HG03095 (cell line): ENCODE data around the gene SYT9.

Experiments used
- ATAC-seq: cut with Tn5 transposase; IDR thresholded peaks from one replicate; pipeline ENCODE4 v1.9.1; 2021; ENCODE audit warnings: moderate library complexity; ENCODE audit not compliant: unreplicated experiment

SYT9 gene

DNA sequence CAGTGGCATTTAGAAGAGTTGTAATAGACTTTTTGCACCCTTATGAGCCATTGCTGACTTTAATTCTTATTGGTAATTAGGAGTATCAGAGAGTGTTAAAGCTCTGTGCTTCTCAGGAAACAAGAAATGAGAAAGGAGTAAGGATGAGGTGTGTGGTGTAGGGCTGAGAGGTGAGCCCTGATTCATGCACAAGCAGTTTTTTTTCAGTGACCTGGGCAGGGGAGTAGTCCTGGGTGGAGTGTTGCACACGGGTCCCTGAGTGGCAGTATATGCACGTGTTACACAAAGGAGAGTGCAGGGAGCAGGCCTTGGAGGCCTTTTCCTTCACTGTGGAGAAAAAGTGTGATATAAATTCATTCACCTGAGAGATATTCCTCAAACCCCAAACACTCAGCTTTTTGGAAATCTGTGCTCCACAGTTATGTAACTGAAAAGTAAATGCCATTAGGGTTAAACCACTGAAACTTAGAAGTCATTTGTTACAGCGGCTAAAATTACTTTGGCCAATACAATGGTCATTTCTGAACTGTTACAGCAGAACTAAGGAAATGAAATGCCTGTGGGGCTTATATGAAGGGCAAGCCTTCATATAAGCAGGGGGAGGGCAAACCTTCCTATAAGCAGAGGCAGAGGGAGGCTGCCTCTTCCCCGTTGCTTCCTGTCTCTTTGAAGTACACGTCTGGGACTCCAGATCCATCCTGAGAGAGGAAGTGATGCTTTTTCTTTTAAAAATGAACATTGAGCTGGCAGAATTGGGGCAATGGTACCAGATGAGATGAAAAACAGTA lies 171.0 kb downstream of the SYT9 start:
- ATAC-seq = no peak

- no peak for ATAC-seq
Observed at GRCh38 chr11:7423946-7424345, 172.2 kb downstream of the SYT9 start.

- no peak for ATAC-seq
Observed at GRCh38 chr11:7427733-7428132, 176.0 kb downstream of the SYT9 start.

DNA sequence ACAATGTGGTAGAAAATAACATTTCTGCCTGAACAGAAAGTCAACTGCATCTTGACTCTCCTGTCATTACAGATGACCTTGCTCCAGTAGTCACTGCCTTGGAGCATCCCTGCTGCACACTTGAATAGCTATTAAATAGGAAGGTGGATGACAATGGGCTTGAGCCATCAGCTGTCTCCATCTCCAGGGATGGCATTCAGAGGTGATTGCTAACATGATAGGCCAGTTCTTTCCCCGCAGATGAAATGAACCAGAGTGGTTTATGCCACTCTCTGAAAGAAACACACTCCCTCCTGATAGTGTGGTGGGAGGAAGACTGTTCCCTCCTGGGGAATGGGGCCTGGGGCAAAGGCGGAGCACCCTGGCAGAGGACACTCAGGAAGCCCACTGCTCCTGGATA lies 176.5 kb downstream of the SYT9 start:
- no peak for ATAC-seq

DNA sequence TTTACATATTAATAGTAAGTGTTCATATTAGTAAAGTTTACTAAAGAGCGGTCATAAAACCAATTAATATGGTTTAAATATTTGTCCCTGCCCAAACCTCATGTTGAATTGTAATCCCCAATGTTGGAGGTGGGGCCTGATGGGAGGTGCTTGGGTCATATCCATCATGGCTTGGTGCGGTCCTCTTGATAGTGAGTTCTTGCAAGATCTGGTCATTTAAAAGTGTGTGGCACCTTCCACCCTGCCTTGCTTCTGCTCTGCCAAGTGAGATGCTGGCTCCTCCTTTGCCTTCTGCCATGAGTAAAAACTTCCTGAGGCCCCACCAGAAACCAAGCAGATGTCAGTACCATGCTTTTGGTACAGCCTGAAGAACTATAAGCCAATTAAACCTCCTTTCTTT lies 178.8 kb downstream of the SYT9 start:
- ATAC-seq = no peak

DNA sequence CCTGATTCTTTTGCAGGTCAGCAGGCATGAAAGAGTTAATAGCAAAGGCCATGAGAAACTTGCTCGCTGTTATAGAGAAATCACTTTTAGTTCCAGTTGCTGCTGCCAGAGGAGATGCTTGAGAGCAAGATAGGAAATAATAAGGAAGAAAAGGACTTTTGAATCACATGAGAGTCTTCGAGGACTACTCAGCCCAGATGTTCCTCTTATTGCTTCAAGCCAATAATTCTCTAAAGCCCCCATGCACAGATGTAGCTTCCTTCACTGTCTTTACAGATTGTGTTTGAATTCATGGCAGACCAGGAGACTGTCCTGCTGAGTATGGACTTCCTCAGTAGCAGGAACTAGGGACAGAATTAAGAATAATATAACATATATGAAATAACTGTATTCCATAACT lies 183.5 kb downstream of the SYT9 start:
- no peak for ATAC-seq

- no peak for ATAC-seq
Observed at GRCh38 chr11:7436146-7436545, 184.4 kb downstream of the SYT9 start.

- peak; percentile 81 for ATAC-seq
Observed at GRCh38 chr11:7436657-7437056, 185.0 kb downstream of the SYT9 start.

- ATAC-seq = no peak
Observed at GRCh38 chr11:7437696-7438095, 186.0 kb downstream of the SYT9 start.

- no peak for ATAC-seq
Observed at GRCh38 chr11:7439746-7440320, 188.1 kb downstream of the SYT9 start.

DNA sequence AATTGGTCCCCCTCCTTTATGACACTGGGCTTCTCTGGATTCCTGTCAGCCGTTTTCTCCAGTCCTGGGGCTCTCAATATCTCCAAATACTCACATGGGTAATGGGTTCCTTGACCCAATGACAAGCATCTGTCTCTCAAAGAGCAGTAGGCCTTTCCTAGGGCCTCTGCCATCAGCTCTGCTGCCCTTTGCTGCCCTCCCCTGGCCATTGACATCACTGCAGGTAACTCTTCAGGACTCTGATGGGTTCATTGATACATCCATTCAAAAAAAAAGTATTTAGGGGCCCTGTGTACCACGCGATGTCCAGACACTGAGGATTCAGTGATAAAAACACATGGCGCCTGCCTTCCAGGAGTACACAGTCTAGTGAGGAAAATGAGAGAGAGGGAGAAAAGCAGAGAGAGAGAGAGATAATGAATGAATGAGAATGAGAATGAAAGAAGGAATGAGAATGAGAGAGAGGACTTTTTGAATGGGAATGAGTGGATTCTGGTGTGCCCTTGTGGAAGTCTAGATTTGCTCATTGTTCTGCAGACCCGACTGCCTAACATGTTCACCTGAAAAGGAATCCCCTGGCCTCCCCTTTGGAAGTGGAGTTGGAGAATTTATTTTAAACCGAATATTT lies 191.0 kb downstream of the SYT9 start:
- ATAC-seq = peak; percentile 79

DNA sequence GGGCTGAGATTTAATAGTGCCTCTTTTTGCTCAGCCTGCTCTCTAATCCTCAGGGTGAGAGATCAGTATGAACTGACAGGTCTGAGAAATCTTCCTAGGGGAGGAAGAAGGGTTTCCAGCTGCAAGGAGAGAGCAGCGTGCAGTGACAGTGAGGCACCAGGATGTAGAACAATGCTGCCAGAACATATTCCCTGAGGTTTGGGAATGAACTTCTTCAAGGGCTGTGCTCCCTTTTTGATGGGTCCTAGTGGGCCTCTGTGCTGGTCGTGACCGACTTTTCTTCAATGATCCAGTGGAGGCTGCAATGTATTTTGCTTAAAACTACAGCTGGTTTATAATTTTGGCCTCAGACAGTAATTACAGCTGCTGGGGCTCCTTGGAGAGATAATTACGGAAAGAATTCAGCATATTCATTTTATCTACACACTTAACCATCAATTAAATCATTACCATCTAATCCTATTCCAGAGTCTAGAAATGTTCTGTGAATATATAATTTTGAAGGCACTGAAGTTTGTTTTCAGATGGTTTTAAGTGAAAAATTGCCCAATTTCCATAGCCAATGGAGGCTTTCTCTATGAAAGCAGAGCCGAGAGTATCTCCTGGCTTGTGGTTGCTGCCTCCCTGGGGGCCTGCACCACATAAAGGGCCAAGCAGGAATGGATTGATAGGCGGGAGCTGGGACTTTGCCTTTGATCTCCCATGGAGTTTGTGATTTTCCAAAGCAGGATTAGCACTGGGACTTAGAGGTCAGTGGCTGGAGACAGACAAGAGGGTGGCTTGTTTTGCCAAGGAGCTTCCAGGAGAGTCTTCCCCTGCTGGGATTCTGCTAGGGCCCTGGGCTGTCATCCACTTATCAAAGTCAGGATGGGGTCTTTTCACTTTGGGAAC lies 192.6 kb downstream of the SYT9 start:
- no peak for ATAC-seq

DNA sequence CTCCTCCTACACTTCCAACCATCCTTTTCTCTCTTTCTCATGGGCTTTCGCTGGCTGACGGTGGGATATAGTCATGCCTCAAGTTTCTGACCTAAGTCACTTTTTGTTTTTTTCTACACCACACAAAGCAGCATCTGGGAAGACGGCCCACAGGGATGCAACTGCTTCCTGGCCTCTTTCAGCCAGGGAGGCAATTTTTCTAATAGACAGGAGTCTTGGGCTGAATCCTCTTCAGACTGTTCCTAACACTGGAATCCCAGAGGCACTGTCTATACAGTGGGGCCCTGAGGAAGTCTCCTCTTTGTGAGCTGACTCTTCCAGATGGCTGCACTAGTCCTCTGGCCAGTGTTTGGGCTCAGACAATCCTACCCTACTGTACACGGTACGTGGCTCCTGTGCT lies 193.9 kb downstream of the SYT9 start:
- no peak for ATAC-seq

- ATAC-seq = no peak
Observed at GRCh38 chr11:7448201-7448600, 196.5 kb downstream of the SYT9 start.

DNA sequence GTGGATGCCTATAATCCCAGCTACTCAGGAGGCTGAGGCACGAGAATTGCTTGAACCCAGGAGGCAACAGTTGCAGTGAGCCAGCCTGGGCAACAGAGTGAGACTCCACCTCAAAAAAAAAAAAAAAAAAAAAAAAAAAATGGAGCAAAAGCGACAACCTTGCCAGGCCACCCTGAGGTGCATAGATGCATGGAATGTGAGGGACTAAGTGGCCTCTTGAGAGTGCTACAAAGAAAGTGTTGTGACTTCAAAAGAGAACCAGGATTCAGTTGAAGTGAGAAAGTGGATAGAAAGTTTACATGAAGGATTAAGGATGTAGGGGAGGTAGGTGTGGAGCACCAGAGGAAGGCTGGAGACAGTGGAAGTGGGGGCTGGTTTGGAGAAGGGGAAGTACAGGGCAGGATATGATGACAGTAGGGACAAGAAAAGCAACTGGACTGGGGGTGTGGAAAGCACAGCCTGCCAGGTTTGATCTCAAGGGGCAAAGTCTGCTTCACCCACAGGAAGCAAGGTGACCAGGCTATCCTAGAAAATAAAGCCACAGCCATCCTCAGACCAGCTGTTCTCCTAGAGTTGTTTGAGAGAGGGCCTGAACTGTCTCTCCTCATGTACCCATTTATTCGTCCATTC lies 197.6 kb downstream of the SYT9 start:
- ATAC-seq = no peak

DNA sequence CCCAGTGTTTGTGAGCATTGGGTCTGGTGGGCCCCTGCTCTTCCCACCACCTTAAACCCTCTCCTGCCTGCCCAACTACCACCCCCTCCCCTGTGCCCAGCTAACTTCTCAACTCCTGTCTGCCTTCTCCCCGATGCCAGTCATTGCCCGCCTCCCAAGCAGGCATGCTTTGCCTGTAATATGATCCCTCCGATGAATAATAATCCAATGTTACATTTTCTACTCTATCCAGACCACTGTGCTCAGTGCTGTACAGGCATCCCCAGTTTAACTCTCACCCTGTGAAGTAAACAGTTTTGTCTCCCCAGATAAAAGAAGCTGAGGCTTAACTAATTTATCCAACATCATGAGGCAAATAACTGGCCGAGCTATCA lies 198.1 kb downstream of the SYT9 start:
- no peak for ATAC-seq

DNA sequence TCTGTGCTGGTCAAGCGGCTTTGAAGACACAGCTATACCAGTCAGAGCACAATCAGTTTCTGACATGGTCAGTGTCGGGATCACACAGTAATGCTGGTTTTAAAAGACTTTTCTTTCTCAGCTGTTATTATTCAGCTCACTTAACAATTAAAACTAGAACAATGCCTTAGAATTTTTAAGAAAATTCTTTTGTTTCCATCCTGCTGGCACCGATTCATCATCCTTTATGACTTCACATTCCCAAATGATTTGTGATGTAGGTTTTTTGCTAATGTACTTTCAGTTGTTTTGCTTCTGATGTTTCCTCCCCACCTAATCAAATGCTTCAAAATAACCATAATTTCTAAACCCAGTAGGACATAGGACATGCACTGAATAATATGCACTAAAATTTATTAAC lies 199.1 kb downstream of the SYT9 start:
- ATAC-seq = no peak

DNA sequence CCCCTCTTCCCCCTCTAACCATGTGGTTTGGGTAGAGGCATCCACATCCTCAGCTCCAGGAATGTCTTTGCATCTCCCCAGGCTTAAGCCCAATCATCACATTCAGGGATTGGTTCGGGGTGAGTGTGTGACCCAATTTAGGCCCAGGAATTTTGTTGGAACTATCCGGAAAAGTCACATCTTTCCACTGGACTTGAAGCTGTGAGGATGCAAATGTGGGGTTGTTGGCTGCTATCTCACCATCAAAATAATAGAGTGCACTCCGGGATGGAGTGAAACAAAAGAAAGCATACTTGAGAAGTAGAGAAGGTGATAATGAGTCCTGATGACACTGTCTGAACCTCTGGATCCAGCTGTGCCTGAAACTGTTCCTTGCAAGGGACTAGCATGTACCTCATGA lies 199.8 kb downstream of the SYT9 start:
- ATAC-seq = no peak

GRCh38 chr11:7451952-7452494 lies 200.3 kb downstream of the SYT9 start:
- ATAC-seq = no peak

DNA sequence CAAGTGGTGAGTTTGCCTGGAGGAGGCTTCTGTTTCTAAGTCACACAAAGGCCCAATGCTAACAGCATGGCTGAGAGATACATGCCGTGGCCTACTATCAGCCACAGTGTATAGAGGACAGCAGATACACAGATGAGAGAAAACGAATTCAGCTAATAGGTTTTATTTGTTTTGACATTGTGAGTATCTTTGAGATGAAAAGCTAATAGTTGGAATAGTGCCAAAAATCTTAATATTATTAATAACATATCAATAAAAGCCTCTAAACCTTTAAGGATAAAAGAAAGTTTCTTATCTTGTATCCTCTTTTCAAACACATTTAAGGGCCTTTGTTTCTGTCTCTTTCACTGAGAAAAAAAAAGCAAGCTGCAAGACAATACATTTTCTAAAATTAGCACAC lies 203.2 kb downstream of the SYT9 start:
- ATAC-seq = no peak

- no peak for ATAC-seq
Observed at GRCh38 chr11:7457211-7457610, 205.5 kb downstream of the SYT9 start.
